ENCODE measurements around the gene SEMA3A. TPM values are rescaled to one million over a fixed set of nuclear protein-coding genes. Genes with fewer than 3 reads are reported as not detected.
A peak's percentile ranks its signal among the peaks of the same experiment; 100 is the strongest.

SEMA3A gene
- total and polyA plus RNA-seq, 4 donors = 0.08 to 11.0 (median 5.7) TPM; not detected in 1

DNA sequence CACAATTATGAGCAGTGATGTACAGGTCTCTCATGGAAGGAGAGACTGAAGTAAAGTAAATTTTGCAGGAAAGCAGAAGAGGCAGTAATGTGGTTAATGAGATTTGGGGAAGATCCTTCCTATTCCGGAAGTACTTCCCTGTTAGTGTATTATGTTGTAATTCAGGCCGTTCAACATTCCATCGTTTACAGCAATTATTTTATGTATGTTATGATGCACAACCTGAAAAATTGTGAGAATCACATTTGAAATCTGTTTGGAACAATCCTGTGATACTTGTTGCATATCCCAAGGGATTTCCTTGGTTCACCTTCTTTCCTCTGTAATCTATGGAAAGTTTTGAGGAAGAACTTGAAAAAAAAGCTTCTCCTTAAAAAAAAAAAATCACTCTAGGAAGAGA, 247.8 kb downstream of the SEMA3A start:
- DNase-seq (no peak), ATAC-seq (ENCODE audit: low FRiP score) (no peak)
- Histone ChIP-seq H3K4me3 (ENCODE audit: low read length in 2 of 2) (no peak overlapping the region), H3K9me3 (ENCODE audit: control insufficient read depth, low read length) (no peaks in the 10 kb centered on the region), H3K36me3 (ENCODE audit: control insufficient read depth in 1 of 2, insufficient read depth in 2 of 2, low read length in 1 of 2) (no peaks in the 10 kb centered on the region), H3K4me1 (ENCODE audit: control insufficient read depth in 1 of 2, insufficient read depth in 2 of 2, low read length in 2 of 2) (no peaks in the 10 kb centered on the region), H3K27ac (ENCODE audit: low read depth in 1 of 2, low read length in 2 of 2) (no peak overlapping the region), H3K27me3 (ENCODE audit: control insufficient read depth in 1 of 2, insufficient read depth in 2 of 2, low read length in 1 of 2) (no peaks in the 10 kb centered on the region)
- intact Hi-C loops (cut with DNase I) = no loop called here
- WGBS, 2 donors = 90 to 94% methylated on average over 3 of the region's 3 CpGs

DNA sequence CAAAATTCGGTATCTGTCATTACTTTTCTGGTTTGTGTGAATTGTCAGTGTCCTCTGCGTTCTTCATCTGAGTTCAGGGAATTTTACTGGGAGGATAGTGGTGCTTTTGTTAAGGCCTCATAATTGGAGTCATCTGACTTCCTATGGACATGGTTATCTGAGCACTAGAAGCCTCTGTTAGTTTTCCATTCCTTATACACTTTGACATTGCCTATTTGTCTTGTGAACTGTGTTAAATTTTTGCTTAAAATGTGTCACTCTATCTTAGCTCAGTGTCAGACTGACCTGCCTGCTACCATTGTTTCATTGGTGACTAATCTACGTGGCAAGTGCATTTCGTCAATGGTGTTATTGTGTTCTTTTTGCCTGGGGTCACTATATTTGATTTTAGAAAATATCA, 253.3 kb downstream of the SEMA3A start:
- no peaks in the 10 kb centered on the region for H3K27me3 ChIP-seq (ENCODE audit: control insufficient read depth in 1 of 2, insufficient read depth in 2 of 2, low read length in 1 of 2)
- H3K36me3 ChIP-seq (ENCODE audit: control insufficient read depth in 1 of 2, insufficient read depth in 2 of 2, low read length in 1 of 2) = no peaks in the 10 kb centered on the region
- ATAC-seq (ENCODE audit: low FRiP score) (no peak), DNase-seq (no peak)
- no peak overlapping the region for H3K27ac ChIP-seq (ENCODE audit: low read depth in 1 of 2, low read length in 2 of 2)
- H3K9me3 ChIP-seq (ENCODE audit: control insufficient read depth, low read length) = no peaks in the 10 kb centered on the region
- no peak overlapping the region for H3K4me3 ChIP-seq (ENCODE audit: low read length in 2 of 2)
- no peaks in the 10 kb centered on the region for H3K4me1 ChIP-seq (ENCODE audit: control insufficient read depth in 1 of 2, insufficient read depth in 2 of 2, low read length in 2 of 2)
- intact Hi-C loops (cut with DNase I) = no loop called here
- 85 to 86% methylated on average over 4 of the region's 4 CpGs for WGBS, 2 donors

DNA sequence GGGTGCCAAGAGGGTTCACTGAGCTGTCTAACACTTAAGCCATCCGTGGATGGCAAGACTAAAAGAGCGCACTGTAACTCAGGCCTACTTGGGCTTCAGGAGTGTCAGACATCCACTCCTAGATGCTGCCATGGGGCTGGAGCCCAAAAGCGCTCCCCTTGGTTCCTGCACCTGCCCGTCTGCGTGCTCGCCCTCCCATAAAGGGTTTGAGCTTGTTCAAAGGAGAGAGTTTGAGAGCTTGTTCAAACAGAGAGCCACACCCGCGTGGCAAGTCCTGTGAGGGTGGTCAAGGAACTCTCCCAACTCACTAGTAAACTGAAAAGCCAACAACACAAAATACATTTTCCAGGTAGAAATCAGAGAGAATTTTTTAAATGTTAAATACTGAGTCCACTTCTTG, 256.7 kb downstream of the SEMA3A start:
- whole genome bisulfite sequencing, 2 donors = 91 to 96% methylated on average over 8 of the region's 8 CpGs
- no peak overlapping the region for H3K27ac ChIP-seq (ENCODE audit: low read depth in 1 of 2, low read length in 2 of 2)
- ATAC-seq (ENCODE audit: low FRiP score) = no peak
- no peaks in the 10 kb centered on the region for H3K36me3 ChIP-seq (ENCODE audit: control insufficient read depth in 1 of 2, insufficient read depth in 2 of 2, low read length in 1 of 2)
- H3K27me3 ChIP-seq (ENCODE audit: control insufficient read depth in 1 of 2, insufficient read depth in 2 of 2, low read length in 1 of 2) = no peaks in the 10 kb centered on the region
- no peaks in the 10 kb centered on the region for H3K9me3 ChIP-seq (ENCODE audit: control insufficient read depth, low read length)
- DNase-seq = peak in 1 of 2 donors; percentile 63
- intact Hi-C loops (cut with DNase I) = loop anchor here in 1 of 2 donors (10.0 kb wide), 1 partner anchor 1087 kb away; no protein-coding TSS in a partner anchor
- no peaks in the 10 kb centered on the region for H3K4me1 ChIP-seq (ENCODE audit: control insufficient read depth in 1 of 2, insufficient read depth in 2 of 2, low read length in 2 of 2)
- H3K4me3 ChIP-seq (ENCODE audit: low read length in 2 of 2) = no peak overlapping the region

DNA sequence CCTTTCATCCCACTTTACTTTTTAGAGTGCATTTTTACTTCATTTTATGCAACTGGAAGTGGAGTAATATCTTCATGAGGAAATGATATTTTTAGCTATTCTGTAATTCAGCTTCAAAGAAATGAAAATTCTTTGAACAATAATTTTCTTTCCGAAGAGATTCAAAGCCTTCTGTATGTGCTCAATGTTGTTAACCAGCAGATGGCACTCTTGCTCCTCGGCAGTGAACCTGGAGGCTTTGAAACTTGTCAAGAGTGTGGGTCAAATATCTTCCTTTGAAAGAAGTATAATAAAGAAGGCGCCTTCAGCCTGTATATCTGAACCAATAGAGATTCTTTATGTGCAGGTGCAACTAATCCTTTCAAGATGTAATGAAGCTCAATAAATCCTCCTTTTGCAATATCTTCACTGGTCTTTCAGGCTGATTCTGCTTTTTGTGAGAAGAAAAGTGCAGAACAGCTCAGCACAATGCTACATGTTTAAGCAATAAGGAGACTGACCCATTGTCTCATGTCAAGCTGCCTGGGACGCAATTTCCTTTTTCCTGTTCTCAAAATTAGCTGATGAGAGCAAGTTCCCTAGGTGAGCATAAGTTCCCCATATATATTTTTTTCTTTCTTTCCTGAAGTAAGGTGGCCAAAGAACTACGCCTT, 258.4 kb downstream of the SEMA3A start:
- Histone ChIP-seq H3K9me3 (ENCODE audit: control insufficient read depth, low read length) (no peaks in the 10 kb centered on the region), H3K27me3 (ENCODE audit: control insufficient read depth in 1 of 2, insufficient read depth in 2 of 2, low read length in 1 of 2) (no peaks in the 10 kb centered on the region), H3K27ac (ENCODE audit: low read depth in 1 of 2, low read length in 2 of 2) (no peak overlapping the region), H3K4me3 (ENCODE audit: low read length in 2 of 2) (no peak overlapping the region), H3K4me1 (ENCODE audit: control insufficient read depth in 1 of 2, insufficient read depth in 2 of 2, low read length in 2 of 2) (no peaks in the 10 kb centered on the region), H3K36me3 (ENCODE audit: control insufficient read depth in 1 of 2, insufficient read depth in 2 of 2, low read length in 1 of 2) (no peaks in the 10 kb centered on the region)
- DNase-seq = peak in 1 of 2 donors; percentile 46
- WGBS, 2 donors = 40 to 41% methylated on average over 5 of the region's 5 CpGs
- ATAC-seq (ENCODE audit: low FRiP score) = no peak
- intact Hi-C loops (cut with DNase I) = loop anchor here in 1 of 2 donors (10.0 kb wide), 1 partner anchor 1089 kb away; no protein-coding TSS in a partner anchor

DNA sequence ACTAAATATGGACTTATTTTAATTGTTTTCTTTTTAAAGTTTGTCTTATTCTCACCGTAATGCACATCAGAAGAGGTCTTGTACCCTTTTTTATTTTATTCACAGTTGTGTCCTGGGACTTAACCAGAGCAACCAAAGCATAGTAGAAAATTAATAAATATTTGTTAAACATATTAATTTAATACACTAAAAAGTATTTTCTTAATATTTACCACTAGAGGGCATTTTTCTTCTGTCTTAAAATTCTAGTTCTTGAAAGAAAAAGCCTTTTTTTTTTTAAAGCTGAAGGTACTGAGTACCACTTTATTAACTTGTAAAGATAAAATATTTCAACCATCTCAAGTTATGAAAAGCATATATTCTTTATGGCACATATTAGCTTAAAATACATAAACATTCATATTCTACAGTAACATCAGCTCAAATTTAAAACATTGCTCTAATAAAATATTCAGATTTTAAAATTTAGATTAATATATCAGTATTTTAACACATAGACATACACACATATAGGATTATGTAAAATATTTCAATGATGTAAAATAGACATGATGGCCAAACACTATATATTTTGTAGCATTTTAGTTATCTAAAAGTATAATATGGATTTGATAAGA, 260.4 kb downstream of the SEMA3A start:
- ATAC-seq (ENCODE audit: low FRiP score) = no peak
- Histone ChIP-seq H3K4me3 (ENCODE audit: low read length in 2 of 2) (no peak overlapping the region), H3K36me3 (ENCODE audit: control insufficient read depth in 1 of 2, insufficient read depth in 2 of 2, low read length in 1 of 2) (no peaks in the 10 kb centered on the region), H3K27ac (ENCODE audit: low read depth in 1 of 2, low read length in 2 of 2) (no peak overlapping the region), H3K9me3 (ENCODE audit: control insufficient read depth, low read length) (no peaks in the 10 kb centered on the region), H3K27me3 (ENCODE audit: control insufficient read depth in 1 of 2, insufficient read depth in 2 of 2, low read length in 1 of 2) (no peaks in the 10 kb centered on the region), H3K4me1 (ENCODE audit: control insufficient read depth in 1 of 2, insufficient read depth in 2 of 2, low read length in 2 of 2) (no peaks in the 10 kb centered on the region)
- intact Hi-C loops (cut with DNase I) = loop anchor here in 1 of 2 donors (10.0 kb wide), 1 partner anchor 1091 kb away; no protein-coding TSS in a partner anchor
- WGBS, 2 donors = 61 to 71% methylated on average over 1 of the region's 1 CpG
- DNase-seq = no peak

DNA sequence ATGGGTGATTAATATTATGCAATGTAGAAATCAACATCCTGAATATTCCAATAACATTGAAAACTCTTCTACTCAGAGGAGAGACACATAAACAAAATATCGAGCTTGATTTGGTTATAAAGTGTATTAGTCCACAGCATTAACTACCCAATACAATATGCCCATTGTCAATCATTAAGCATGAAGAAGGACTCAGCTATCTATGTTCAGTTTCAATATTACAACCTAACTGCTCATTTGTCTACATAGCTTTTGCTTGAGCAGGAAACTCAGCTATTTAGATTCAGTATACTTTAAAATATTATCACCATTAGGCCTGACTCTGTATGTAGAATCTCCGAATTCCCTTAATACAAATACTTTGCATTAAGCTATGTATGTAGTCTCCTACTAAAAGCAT, 262.6 kb downstream of the SEMA3A start:
- WGBS, 2 donors = 87 to 93% methylated on average over 2 of the region's 2 CpGs
- H3K27me3 ChIP-seq (ENCODE audit: control insufficient read depth in 1 of 2, insufficient read depth in 2 of 2, low read length in 1 of 2) = no peaks in the 10 kb centered on the region
- intact Hi-C loops (cut with DNase I) = loop anchor here in 1 of 2 donors (10.0 kb wide), 1 partner anchor 1093 kb away; no protein-coding TSS in a partner anchor

DNA sequence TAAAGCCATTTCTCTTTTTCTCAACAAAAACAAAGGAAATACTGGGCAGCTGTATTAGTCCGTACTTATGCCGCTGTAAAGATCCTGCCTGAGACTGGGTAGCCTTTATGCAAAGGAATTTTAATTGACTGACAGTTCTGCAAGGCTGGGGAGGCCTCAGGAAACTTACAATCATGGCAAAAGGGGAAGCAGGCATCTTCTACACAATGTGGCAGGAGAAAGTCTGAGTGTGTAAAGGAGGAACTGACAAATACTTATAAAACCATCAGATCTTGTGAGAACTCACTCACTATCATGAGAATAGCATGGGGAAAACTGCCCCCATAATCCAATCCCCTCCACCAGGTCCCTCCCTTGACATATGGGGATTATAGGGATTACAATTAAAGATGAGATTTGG, 264.3 kb downstream of the SEMA3A start:
- intact Hi-C loops (cut with DNase I) = loop anchor here in 1 of 2 donors (10.0 kb wide), 1 partner anchor 1095 kb away; no protein-coding TSS in a partner anchor
- DNase-seq (no peak), ATAC-seq (ENCODE audit: low FRiP score) (no peak)
- H3K9me3 ChIP-seq (ENCODE audit: control insufficient read depth, low read length) = no peaks in the 10 kb centered on the region
- H3K4me3 ChIP-seq (ENCODE audit: low read length in 2 of 2) = no peak overlapping the region
- H3K4me1 ChIP-seq (ENCODE audit: control insufficient read depth in 1 of 2, insufficient read depth in 2 of 2, low read length in 2 of 2) = no peaks in the 10 kb centered on the region
- 84 to 92% methylated on average over 2 of the region's 2 CpGs for WGBS, 2 donors
- no peaks in the 10 kb centered on the region for H3K36me3 ChIP-seq (ENCODE audit: control insufficient read depth in 1 of 2, insufficient read depth in 2 of 2, low read length in 1 of 2)
- no peaks in the 10 kb centered on the region for H3K27me3 ChIP-seq (ENCODE audit: control insufficient read depth in 1 of 2, insufficient read depth in 2 of 2, low read length in 1 of 2)
- H3K27ac ChIP-seq (ENCODE audit: low read depth in 1 of 2, low read length in 2 of 2) = no peak overlapping the region

More for the DNA sequence above, 262.6 kb downstream of the SEMA3A start:
- H3K4me1 ChIP-seq (ENCODE audit: control insufficient read depth in 1 of 2, insufficient read depth in 2 of 2, low read length in 2 of 2) = no peaks in the 10 kb centered on the region
- no peak overlapping the region for H3K27ac ChIP-seq (ENCODE audit: low read depth in 1 of 2, low read length in 2 of 2)
- H3K9me3 ChIP-seq (ENCODE audit: control insufficient read depth, low read length) = no peaks in the 10 kb centered on the region
- H3K36me3 ChIP-seq (ENCODE audit: control insufficient read depth in 1 of 2, insufficient read depth in 2 of 2, low read length in 1 of 2) = no peaks in the 10 kb centered on the region
- H3K4me3 ChIP-seq (ENCODE audit: low read length in 2 of 2) = no peak overlapping the region
- ATAC-seq (ENCODE audit: low FRiP score) (no peak), DNase-seq (no peak)

DNA sequence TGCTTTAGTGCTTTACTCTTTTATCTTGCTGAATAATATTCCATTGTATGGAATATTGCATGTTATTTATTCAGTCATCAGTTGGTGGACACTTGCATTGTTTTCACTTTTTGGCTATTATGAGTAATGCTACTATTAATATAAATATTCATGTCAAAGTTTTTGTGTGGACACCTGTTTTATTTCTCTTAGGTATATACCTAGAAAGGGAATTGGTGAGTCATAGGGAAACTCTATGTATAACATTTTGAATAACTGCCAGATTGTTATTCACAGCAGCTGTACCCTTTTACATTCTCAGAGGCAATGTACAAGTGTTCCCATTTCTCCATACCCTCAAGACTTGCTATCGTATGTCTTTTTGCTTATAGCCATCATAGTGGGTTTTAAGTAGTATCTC, 268.7 kb downstream of the SEMA3A start:
- DNase-seq (no peak), ATAC-seq (ENCODE audit: low FRiP score) (no peak)
- no peaks in the 10 kb centered on the region for H3K9me3 ChIP-seq (ENCODE audit: control insufficient read depth, low read length)
- intact Hi-C loops (cut with DNase I) = no loop called here
- no peak overlapping the region for H3K4me3 ChIP-seq (ENCODE audit: low read length in 2 of 2)
- no peaks in the 10 kb centered on the region for H3K27me3 ChIP-seq (ENCODE audit: control insufficient read depth in 1 of 2, insufficient read depth in 2 of 2, low read length in 1 of 2)
- H3K27ac ChIP-seq (ENCODE audit: low read depth in 1 of 2, low read length in 2 of 2) = no peak overlapping the region
- H3K4me1 ChIP-seq (ENCODE audit: control insufficient read depth in 1 of 2, insufficient read depth in 2 of 2, low read length in 2 of 2) = no peaks in the 10 kb centered on the region
- 42 to 95% methylated on average over 1 of the region's 1 CpG for WGBS, 2 donors
- H3K36me3 ChIP-seq (ENCODE audit: control insufficient read depth in 1 of 2, insufficient read depth in 2 of 2, low read length in 1 of 2) = no peaks in the 10 kb centered on the region

All from aorta (tissue), 5 donors.